Trophoblast cell (in vitro differentiated cells and primary cell): ENCODE data around the gene PDGFRB.

Source experiments
- DNase-seq, 2 donors: peaks; one replicate each; pipeline ENCODE4 v3.0.0-alpha.2; 2016
- H2AFZ ChIP-seq: 2 replicates; pipeline ENCODE4 v1.6.1; 2013; ENCODE audit warnings: low read length, moderate library complexity, mild to moderate bottlenecking; ENCODE audit not compliant: insufficient read depth, poor library complexity
- H2AK5ac ChIP-seq: 2 replicates; pipeline ENCODE4 v1.6.1; 2013; ENCODE audit warnings: mild to moderate bottlenecking, low read length
- H2BK120ac ChIP-seq: 2 replicates; pipeline ENCODE4 v1.6.1; 2013; ENCODE audit warnings: low read length, mild to moderate bottlenecking, moderate library complexity; ENCODE audit not compliant: insufficient read depth, poor library complexity
- H2BK12ac ChIP-seq: 2 replicates; pipeline ENCODE4 v1.6.1; 2013; ENCODE audit warnings: mild to moderate bottlenecking, low read length, moderate library complexity
- H2BK5ac ChIP-seq: 2 replicates; pipeline ENCODE4 v1.6.1; 2013; ENCODE audit warnings: low read length, low read depth, moderate library complexity, mild to moderate bottlenecking; ENCODE audit not compliant: poor library complexity
- H3K14ac ChIP-seq: 2 replicates; pipeline ENCODE4 v1.6.1; 2013; ENCODE audit warnings: mild to moderate bottlenecking, low read length
- H3K18ac ChIP-seq: 2 replicates; pipeline ENCODE4 v1.6.1; 2013; ENCODE audit warnings: mild to moderate bottlenecking, low read length
- H3K23ac ChIP-seq: 2 replicates; pipeline ENCODE4 v1.6.1; 2013; ENCODE audit warnings: low read length
- H3K27ac ChIP-seq: 2 replicates; pipeline ENCODE4 v1.5.1; 2013; ENCODE audit warnings: low read depth, mild to moderate bottlenecking, inconsistent platforms, low read length, moderate library complexity
- H3K27me3 ChIP-seq: 2 replicates; pipeline ENCODE4 v1.6.1; 2013; ENCODE audit warnings: inconsistent platforms, mild to moderate bottlenecking, low read length, moderate library complexity; ENCODE audit not compliant: insufficient read depth
- H3K36me3 ChIP-seq, 2 experiments: 1 replicate in 1 of 2; 2 replicates in 1 of 2; pipeline ENCODE4 v1.6.1; 2013; ENCODE audit warnings: low read length in 2 of 2, mild to moderate bottlenecking in 2 of 2, moderate library complexity in 1 of 2; ENCODE audit not compliant: insufficient read depth in 2 of 2, control insufficient read depth in 1 of 2
- H3K4ac ChIP-seq: 2 replicates; pipeline ENCODE4 v1.6.1; 2013; ENCODE audit warnings: low read depth, mild to moderate bottlenecking, low read length, moderate library complexity
- H3K4me1 ChIP-seq, 2 experiments: 1 replicate in 1 of 2; 2 replicates in 1 of 2; pipeline ENCODE4 v1.6.1; 2013; ENCODE audit warnings: low read length in 2 of 2, mild to moderate bottlenecking in 2 of 2, moderate library complexity in 1 of 2; ENCODE audit not compliant: insufficient read depth in 2 of 2, control insufficient read depth in 1 of 2
- H3K4me2 ChIP-seq: 2 replicates; pipeline ENCODE4 v1.6.1; 2013; ENCODE audit warnings: inconsistent platforms, mild to moderate bottlenecking, low read length, moderate library complexity
- H3K4me3 ChIP-seq: 2 replicates; pipeline ENCODE4 v1.5.1; 2013; ENCODE audit warnings: mild to moderate bottlenecking, low read depth, low read length, inconsistent platforms
- H3K79me1 ChIP-seq: one replicate; pipeline ENCODE4 v1.6.1; 2013; ENCODE audit warnings: low read length
- H3K79me2 ChIP-seq: 2 replicates; pipeline ENCODE4 v1.6.1; 2013; ENCODE audit warnings: low read length, mild to moderate bottlenecking; ENCODE audit not compliant: control insufficient read depth, insufficient read depth, poor library complexity
- H3K9ac ChIP-seq: 2 replicates; pipeline ENCODE4 v1.6.1; 2013; ENCODE audit warnings: mild to moderate bottlenecking, low read length
- H3K9me3 ChIP-seq: 2 replicates; pipeline ENCODE4 v1.6.1; 2013; ENCODE audit warnings: low read depth, mild to moderate bottlenecking, control low read depth, inconsistent platforms, low read length; ENCODE audit not compliant: insufficient read depth
- H4K12ac ChIP-seq: 2 replicates; pipeline ENCODE4 v1.6.1; 2013; ENCODE audit warnings: low read depth, mild to moderate bottlenecking, low read length, moderate library complexity
- H4K8ac ChIP-seq: 2 replicates; pipeline ENCODE4 v1.6.1; 2013; ENCODE audit warnings: low read depth, mild to moderate bottlenecking, low read length, moderate library complexity
- H4K91ac ChIP-seq: one replicate; pipeline ENCODE4 v1.6.1; 2013; ENCODE audit warnings: low read depth, mild to moderate bottlenecking, low read length, moderate library complexity
- WGBS: extraction: QIAGEN DNeasy Blood & Tissue Kit; methylation state at CpG from one replicate; pipeline ENCODE4 v1.1.7; 2013; ENCODE audit warnings: missing lambda C conversion rate; ENCODE audit not compliant: insufficient read length, insufficient coverage; ENCODE audit errors: extremely low coverage; 5-methylcytosine and 5-hydroxymethylcytosine counted together

PDGFRB gene

DNA sequence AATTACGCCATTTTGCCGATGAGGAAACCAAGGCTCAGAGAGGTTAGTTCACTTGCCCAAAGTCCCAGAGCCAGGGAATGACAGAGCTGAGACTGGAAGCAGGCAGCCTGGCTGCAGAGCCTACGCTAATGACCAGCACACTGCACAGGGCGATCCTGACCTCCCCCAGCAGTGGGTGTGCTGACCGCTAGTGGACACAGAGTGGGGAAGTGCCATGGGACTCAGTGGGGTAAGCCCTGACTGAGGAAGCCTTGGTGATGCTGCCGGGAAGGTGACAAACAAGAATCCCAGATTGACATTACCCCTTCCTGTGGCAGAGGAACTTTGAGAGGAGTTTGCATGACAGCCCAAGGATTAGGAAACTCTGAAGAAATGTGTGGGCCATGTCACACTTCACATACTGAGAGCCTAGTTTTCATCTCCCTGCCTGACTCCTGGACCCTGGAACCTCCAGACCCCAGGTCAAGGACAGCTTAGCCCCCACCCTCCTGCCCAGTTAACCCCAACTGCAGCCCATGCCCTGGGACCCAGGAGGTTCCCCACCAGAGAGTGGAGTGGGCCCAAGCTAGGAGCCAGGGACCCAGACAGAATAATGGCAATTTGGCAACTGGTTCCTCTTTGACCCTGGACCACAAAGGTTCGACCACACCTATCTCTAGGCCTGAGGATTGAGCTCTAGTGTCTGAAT is 49.6 kb downstream of the PDGFRB start:
- no peak overlapping the region for H3K23ac ChIP-seq
- no peak overlapping the region for H4K8ac ChIP-seq
- H3K9me3 ChIP-seq = no peaks in the 10 kb centered on the region
- peak overlapping the region; percentile 54 for H3K14ac ChIP-seq
- H3K36me3 ChIP-seq = peaks cover 0 to 2% of the 10 kb centered on the region in 2 experiments
- H3K4me1 ChIP-seq = peaks cover 34 to 40% of the 10 kb centered on the region in 2 experiments
- no peak overlapping the region for H2AFZ ChIP-seq
- no peaks in the 10 kb centered on the region for H3K27me3 ChIP-seq
- peak overlapping the region; percentile 38 for H3K4ac ChIP-seq
- no peak overlapping the region for H3K27ac ChIP-seq
- H3K18ac ChIP-seq = peak overlapping the region; percentile 52
- no CpG with 5 or more reads among the region's 7 CpGs for WGBS
- no peak overlapping the region for H4K12ac ChIP-seq
- no peak overlapping the region for H3K9ac ChIP-seq
- H2BK5ac ChIP-seq = peak overlapping the region; percentile 20
- H2BK12ac ChIP-seq = peak overlapping the region; percentile 67
- no peak overlapping the region for H3K4me3 ChIP-seq
- H4K91ac ChIP-seq = peak overlapping the region; percentile 75
- peaks cover 6% of the 10 kb centered on the region for H3K79me2 ChIP-seq
- peak in 1 of 2 donors; percentile 21 for DNase-seq
- no peak overlapping the region for H3K4me2 ChIP-seq
- H2AK5ac ChIP-seq = peak overlapping the region; percentile 66
- H2BK120ac ChIP-seq = peak overlapping the region; percentile 8
- peaks cover 27% of the 10 kb centered on the region for H3K79me1 ChIP-seq

DNA sequence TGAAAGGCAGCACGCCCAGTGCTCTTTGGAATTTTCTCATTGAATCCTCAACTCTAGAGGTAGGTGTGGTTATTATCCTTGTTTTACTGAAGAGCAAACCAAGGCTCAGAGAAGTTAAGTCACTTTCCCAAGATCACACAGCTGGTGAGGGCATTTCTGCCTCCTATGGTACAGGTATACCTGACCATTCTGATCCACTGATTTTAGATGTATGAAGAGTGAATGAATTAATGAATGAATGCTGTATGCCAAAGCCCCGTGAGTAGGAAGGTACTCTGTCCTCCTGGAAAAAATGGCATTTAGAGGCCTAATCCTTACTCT is 51.1 kb downstream of the PDGFRB start:
- Histone ChIP-seq H2AFZ (no peak overlapping the region), H4K8ac (no peak overlapping the region), H3K79me1 (peaks cover 26% of the 10 kb centered on the region), H2AK5ac (no peak overlapping the region), H2BK120ac (no peak overlapping the region), H3K4me3 (no peak overlapping the region), H3K27me3 (no peaks in the 10 kb centered on the region), H4K91ac (no peak overlapping the region), H3K23ac (no peak overlapping the region), H3K79me2 (peaks cover 6% of the 10 kb centered on the region), H3K9ac (no peak overlapping the region), H3K14ac (no peak overlapping the region), H2BK5ac (no peak overlapping the region), H3K9me3 (no peaks in the 10 kb centered on the region), H3K18ac (no peak overlapping the region), H3K4me1 (peaks cover 31 to 39% of the 10 kb centered on the region in 2 experiments), H3K4me2 (no peak overlapping the region), H2BK12ac (no peak overlapping the region), H3K4ac (no peak overlapping the region), H4K12ac (no peak overlapping the region), H3K27ac (no peak overlapping the region), H3K36me3 (peaks cover 2% of the 10 kb centered on the region in 2 experiments)
- no peak for DNase-seq
- WGBS = no CpG with 5 or more reads among the region's 2 CpGs

GRCh38 chr5:150103678-150104549 is 51.7 kb downstream of the PDGFRB start:
- H2AFZ ChIP-seq = no peak overlapping the region
- H3K9me3 ChIP-seq = no peaks in the 10 kb centered on the region
- H3K27me3 ChIP-seq = no peaks in the 10 kb centered on the region
- H3K9ac ChIP-seq = no peak overlapping the region
- no peak overlapping the region for H3K4ac ChIP-seq
- H4K91ac ChIP-seq = peak overlapping the region; percentile 22
- H3K36me3 ChIP-seq = peaks cover 2% of the 10 kb centered on the region in 2 experiments
- no peak overlapping the region for H3K27ac ChIP-seq
- H3K4me1 ChIP-seq = peaks cover 27 to 35% of the 10 kb centered on the region in 2 experiments
- no peak overlapping the region for H2BK5ac ChIP-seq
- no peak overlapping the region for H3K18ac ChIP-seq
- no CpG with 5 or more reads among the region's 5 CpGs for WGBS
- no peak overlapping the region for H3K4me3 ChIP-seq
- no peak overlapping the region for H3K23ac ChIP-seq
- H2BK120ac ChIP-seq = no peak overlapping the region
- no peak overlapping the region for H2AK5ac ChIP-seq
- peak overlapping the region; percentile 70 for H2BK12ac ChIP-seq
- H3K14ac ChIP-seq = peak overlapping the region; percentile 63
- no peak overlapping the region for H3K4me2 ChIP-seq
- peaks cover 2% of the 10 kb centered on the region for H3K79me2 ChIP-seq
- no peak overlapping the region for H4K8ac ChIP-seq
- no peak for DNase-seq
- H4K12ac ChIP-seq = no peak overlapping the region
- H3K79me1 ChIP-seq = peaks cover 21% of the 10 kb centered on the region

DNA sequence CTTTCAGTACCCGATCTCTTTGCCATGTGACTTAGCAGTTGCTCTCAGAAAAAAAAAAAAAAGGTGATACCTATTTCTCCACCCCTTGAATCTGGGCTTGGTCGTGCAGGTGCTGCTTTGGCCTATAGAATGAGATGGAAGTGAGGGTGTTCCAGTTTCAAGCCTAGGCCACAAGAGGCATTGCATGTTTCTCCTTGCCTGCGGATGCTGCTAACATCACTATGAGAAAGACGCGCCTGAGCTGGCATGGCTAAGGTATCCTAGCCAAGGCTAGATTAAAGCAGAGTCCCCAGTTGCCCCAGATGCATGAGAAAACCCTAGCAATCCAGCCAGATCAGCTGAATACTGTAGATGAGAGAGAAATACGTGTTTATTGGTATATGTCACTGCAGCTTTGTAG is 54.6 kb downstream of the PDGFRB start:
- no peak overlapping the region for H3K4me3 ChIP-seq
- no peak overlapping the region for H3K27ac ChIP-seq
- H3K4me2 ChIP-seq = no peak overlapping the region
- H4K91ac ChIP-seq = no peak overlapping the region
- no peaks in the 10 kb centered on the region for H3K9me3 ChIP-seq
- no peak overlapping the region for H2BK120ac ChIP-seq
- H4K8ac ChIP-seq = no peak overlapping the region
- no peak overlapping the region for H3K23ac ChIP-seq
- H2AFZ ChIP-seq = no peak overlapping the region
- no peak for DNase-seq
- H3K79me2 ChIP-seq = no peaks in the 10 kb centered on the region
- no peak overlapping the region for H3K18ac ChIP-seq
- WGBS = no CpG with 5 or more reads among the region's 6 CpGs
- peaks cover 0 to 8% of the 10 kb centered on the region in 2 experiments for H3K4me1 ChIP-seq
- no peak overlapping the region for H3K14ac ChIP-seq
- no peaks in the 10 kb centered on the region for H3K27me3 ChIP-seq
- H3K79me1 ChIP-seq = peaks cover 3% of the 10 kb centered on the region
- H3K36me3 ChIP-seq = peaks cover 2% of the 10 kb centered on the region in 2 experiments
- H3K4ac ChIP-seq = no peak overlapping the region
- no peak overlapping the region for H3K9ac ChIP-seq
- H2BK12ac ChIP-seq = no peak overlapping the region
- no peak overlapping the region for H4K12ac ChIP-seq
- no peak overlapping the region for H2BK5ac ChIP-seq
- H2AK5ac ChIP-seq = no peak overlapping the region
